Endothelial cell of umbilical vein (primary cell): Measurements from ENCODE around the gene YTHDF1. TPM values are rescaled to one million over a fixed set of nuclear protein-coding genes. Genes with fewer than 3 reads are reported as not detected.

ENCODE experiments used
- BruUV-seq: library from RNA; stranded (reverse); fragments of 400-500 nt; replicated peaks from 2 replicates; lab custom pipeline; 2021; lab: Mats Ljungman, UMichigan
- CTCF ChIA-PET: fragments of 300-600, 350-600 bp; sonication (Branson Sonifier 250); formaldehyde crosslinking; loops from one replicate; lab custom pipeline; 2021; ENCODE audit warnings: antibody characterized with exemption, inconsistent platforms; lab: Charles Lee
- POLR2A ChIA-PET: fragments of 300-600, 350-600 bp; sonication (Branson Sonifier 250); formaldehyde crosslinking; loops from one replicate; lab custom pipeline; 2021; ENCODE audit warnings: antibody characterized with exemption, inconsistent platforms; lab: Charles Lee
- DNase-seq: peaks from one replicate; pipeline ENCODE4 v3.0.0-alpha.2; 2011; ENCODE audit warnings: low read depth, low spot score
- FAIRE-seq: peaks from 2 replicates; lab custom pipeline; 2011; peaks lifted over from hg19 to GRCh38; lab: Jason Lieb, UNC
- H2AFZ ChIP-seq: 2 replicates; pipeline ENCODE4 v1.6.0; 2012; ENCODE audit warnings: low read depth, low read length, control low read depth, inconsistent platforms
- H3K27ac ChIP-seq: 2 replicates; pipeline ENCODE4 v1.5.1; 2011; ENCODE audit warnings: low read depth, mild to moderate bottlenecking, control low read depth, low read length, moderate library complexity; ENCODE audit not compliant: insufficient read depth
- H3K27me3 ChIP-seq, 2 experiments: 2 replicates each; pipeline versions ENCODE4 v1.6.0 to v1.6.1; 2011; ENCODE audit warnings: low read length in 2 of 2, mixed read lengths in 1 of 2; ENCODE audit not compliant: control insufficient read depth in 2 of 2, insufficient read depth in 2 of 2
- H3K36me3 ChIP-seq, 2 experiments: 2 replicates in 1 of 2; 3 replicates in 1 of 2; pipeline ENCODE4 v1.5.1; 2011; ENCODE audit warnings: low read length in 2 of 2, mild to moderate bottlenecking in 1 of 2, moderate library complexity in 1 of 2; ENCODE audit not compliant: control insufficient read depth in 2 of 2, insufficient read depth in 2 of 2; ENCODE audit errors: extremely low read depth in 1 of 2
- H3K4me1 ChIP-seq: 3 replicates; pipeline ENCODE4 v1.5.1; 2011; ENCODE audit warnings: mild to moderate bottlenecking, low read length; ENCODE audit not compliant: control insufficient read depth, insufficient read depth; ENCODE audit errors: extremely low read depth
- H3K4me2 ChIP-seq: 2 replicates; pipeline ENCODE4 v1.6.1; 2011; ENCODE audit warnings: low read length, control low read depth, mixed read lengths; ENCODE audit not compliant: insufficient read depth
- H3K4me3 ChIP-seq, 3 experiments: fragments of 200-600 bp in 1 of 3; sonication (generic), shearing (Covaris generic) in 1 of 3; replicated peaks in 1 of 3; 2 replicates each; pipeline ENCODE4 v1.5.1; 2011 to 2016; ENCODE audit warnings: control low read depth in 3 of 3, low read length in 3 of 3, mild to moderate bottlenecking in 2 of 3, inconsistent platforms in 1 of 3, low read depth in 1 of 3, moderate library complexity in 1 of 3; ENCODE audit not compliant: insufficient read depth in 1 of 3
- H3K79me2 ChIP-seq: 2 replicates; pipeline ENCODE4 v1.6.0; 2012; ENCODE audit warnings: low read length, inconsistent platforms; ENCODE audit not compliant: control insufficient read depth, insufficient read depth
- H3K9ac ChIP-seq: replicated peaks from 2 replicates; pipeline ENCODE3; 2011; ENCODE audit warnings: low read length, control low read depth; ENCODE audit not compliant: insufficient read depth; ENCODE audit errors: extremely low read depth
- H3K9me1 ChIP-seq: replicated peaks from 3 replicates; pipeline ENCODE4 v1.6.0; 2011; ENCODE audit warnings: mild to moderate bottlenecking, low read length; ENCODE audit not compliant: control insufficient read depth, insufficient read depth; ENCODE audit errors: extremely low read depth
- H3K9me3 ChIP-seq: replicated peaks from 2 replicates; pipeline ENCODE4 v1.5.1; 2012; ENCODE audit warnings: low read length, inconsistent platforms; ENCODE audit not compliant: control insufficient read depth, insufficient read depth
- H4K20me1 ChIP-seq: replicated peaks from 2 replicates; pipeline ENCODE3; 2011; ENCODE audit warnings: mild to moderate bottlenecking, low read length; ENCODE audit not compliant: control insufficient read depth, insufficient read depth; ENCODE audit errors: extremely low read depth
- EZH2 ChIP-seq: IDR thresholded peaks from 2 replicates; pipeline ENCODE4 v1.6.1; 2012; ENCODE audit warnings: borderline replicate concordance, low read depth, mild to moderate bottlenecking, moderate library complexity, low read length, inconsistent platforms; ENCODE audit not compliant: severe bottlenecking
- FOS ChIP-seq: IDR thresholded peaks from 2 replicates; pipeline ENCODE4 v1.6.1; 2011; ENCODE audit warnings: mild to moderate bottlenecking, low read length, moderate library complexity, borderline replicate concordance; ENCODE audit not compliant: insufficient read depth
- GATA2 ChIP-seq: IDR thresholded peaks from 2 replicates; pipeline ENCODE4 v1.7.0; 2011; ENCODE audit warnings: low read depth, mild to moderate bottlenecking, moderate library complexity, mixed read lengths, low read length; ENCODE audit not compliant: insufficient read length, insufficient read depth
- JUN ChIP-seq: IDR thresholded peaks from 2 replicates; pipeline ENCODE4 v1.6.1; 2011; ENCODE audit warnings: borderline replicate concordance, low read depth; ENCODE audit not compliant: insufficient read length, insufficient read depth
- MAX ChIP-seq: IDR thresholded peaks from 2 replicates; pipeline ENCODE4 v1.6.1; 2011; ENCODE audit not compliant: insufficient read depth, insufficient read length
- MYC ChIP-seq: IDR thresholded peaks from one replicate; pipeline ENCODE4 v1.6.1; 2011; ENCODE audit warnings: mild to moderate bottlenecking, low read depth, low read length
- POLR2A ChIP-seq: IDR thresholded peaks from 2 replicates; pipeline ENCODE4 v1.6.1; 2012; ENCODE audit warnings: low read depth, mild to moderate bottlenecking, control low read depth, low read length
- POLR2AphosphoS5 ChIP-seq: IDR thresholded peaks from 2 replicates; pipeline ENCODE4 v1.6.1; 2012; ENCODE audit warnings: low read depth, mild to moderate bottlenecking, control low read depth, low read length, moderate library complexity; ENCODE audit not compliant: insufficient read depth
- dilution Hi-C: fragments of 300-500 bp; cut with MboI; formaldehyde crosslinking; loops from one replicate; pipeline ENCODE4 v1.15.0; 2019; ENCODE audit warnings: low sequenced_read_pairs; ENCODE audit not compliant: extremely low pct_ligation_motif_present
- intact Hi-C: fragments of 100-400 bp; cut with micrococcal nuclease; formaldehyde crosslinking; loops from one replicate; pipeline ENCODE4 v1.10.0; 2022
- polyA plus RNA-seq, 4 experiments: library from polyadenylated mRNA; depleted of rRNA in 3 of 4; stranded (reverse) in 3 of 4; unstranded in 1 of 4; fragments of >200 nt; gene quantifications; 2 replicates each; pipeline versions ENCODE4 v1.2.1 to v1.2.3, GENCODE V29; 2011 to 2012; ENCODE audit warnings: missing spikeins in 1 of 4
- total RNA-seq: library from RNA; stranded (reverse); gene quantifications from 2 replicates; pipeline ENCODE4 v1.2.3, GENCODE V29; 2021
- TF ChIP-seq, protein P1 (sequence below), 2 donors: IDR thresholded peaks; 1 replicate in 1 of 2; 2 replicates in 1 of 2; pipeline ENCODE4 v1.5.1; 2011; ENCODE audit warnings: low read length in 2 of 2, mild to moderate bottlenecking in 2 of 2, moderate library complexity in 2 of 2, control low read depth in 1 of 2, inconsistent platforms in 1 of 2, low read depth in 1 of 2; ENCODE audit not compliant: insufficient read depth in 1 of 2; ENCODE audit errors: extremely low read depth in 1 of 2

Gene YTHDF1
- total and polyA plus RNA-seq, 2 donors (not counting 3 experiments of a cell fraction or from before 2014, with no cell fraction given): 25.2 to 44.4 TPM

- intact Hi-C loops: no loop called here
- FAIRE-seq: no peak
- Histone ChIP-seq H4K20me1 (no peaks in the 10 kb centered on the region), H3K9ac (no peak overlapping the region), H3K9me1 (no peaks in the 10 kb centered on the region), H3K9me3 (peaks cover 3% of the 10 kb centered on the region), H3K4me2 (no peak overlapping the region), H3K4me1 (no peaks in the 10 kb centered on the region), H3K27ac (no peak overlapping the region), H3K27me3 (no peaks in the 10 kb centered on the region), H3K4me3 (no peak overlapping the region), H2AFZ (no peak overlapping the region), H3K36me3 (no peaks in the 10 kb centered on the region), H3K79me2 (no peaks in the 10 kb centered on the region)
- POLR2A ChIA-PET: no interaction called here
- TF ChIP-seq MAX: no peak
- no peak for TF ChIP-seq EZH2
- TF ChIP-seq FOS: no peak
- TF ChIP-seq, protein P1, sequence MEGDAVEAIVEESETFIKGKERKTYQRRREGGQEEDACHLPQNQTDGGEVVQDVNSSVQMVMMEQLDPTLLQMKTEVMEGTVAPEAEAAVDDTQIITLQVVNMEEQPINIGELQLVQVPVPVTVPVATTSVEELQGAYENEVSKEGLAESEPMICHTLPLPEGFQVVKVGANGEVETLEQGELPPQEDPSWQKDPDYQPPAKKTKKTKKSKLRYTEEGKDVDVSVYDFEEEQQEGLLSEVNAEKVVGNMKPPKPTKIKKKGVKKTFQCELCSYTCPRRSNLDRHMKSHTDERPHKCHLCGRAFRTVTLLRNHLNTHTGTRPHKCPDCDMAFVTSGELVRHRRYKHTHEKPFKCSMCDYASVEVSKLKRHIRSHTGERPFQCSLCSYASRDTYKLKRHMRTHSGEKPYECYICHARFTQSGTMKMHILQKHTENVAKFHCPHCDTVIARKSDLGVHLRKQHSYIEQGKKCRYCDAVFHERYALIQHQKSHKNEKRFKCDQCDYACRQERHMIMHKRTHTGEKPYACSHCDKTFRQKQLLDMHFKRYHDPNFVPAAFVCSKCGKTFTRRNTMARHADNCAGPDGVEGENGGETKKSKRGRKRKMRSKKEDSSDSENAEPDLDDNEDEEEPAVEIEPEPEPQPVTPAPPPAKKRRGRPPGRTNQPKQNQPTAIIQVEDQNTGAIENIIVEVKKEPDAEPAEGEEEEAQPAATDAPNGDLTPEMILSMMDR (IDR thresholded peaks at IDR 0.05; ENCODE audit: extremely low read depth in 1 of 2, insufficient read depth in 1 of 2, low read depth in 1 of 2, low read length in 2 of 2): no peak
- TF ChIP-seq GATA2: no peak
- no peak for TF ChIP-seq POLR2AphosphoS5
- TF ChIP-seq JUN: no peak
- no peak for TF ChIP-seq POLR2A
- TF ChIP-seq MYC: no peak
- BruUV-seq: no TSS peak
- CTCF ChIA-PET: no interaction called here
- dilution Hi-C loops: no loop called here
- no peak for DNase-seq
Observed at GRCh38 chr20:63151554-63152321, 64.2 kb downstream of the YTHDF1 start.
